Measurements from ENCODE around the gene SCGB1C1. TPM values are rescaled to one million over a fixed set of nuclear protein-coding genes. Genes with fewer than 3 reads are reported as not detected.

SCGB1C1 gene
- total and polyA plus RNA-seq, 9 of the 15 experiments (the other 6 are each of a cell fraction or from before 2014, with no cell fraction given) = not detected

DNA sequence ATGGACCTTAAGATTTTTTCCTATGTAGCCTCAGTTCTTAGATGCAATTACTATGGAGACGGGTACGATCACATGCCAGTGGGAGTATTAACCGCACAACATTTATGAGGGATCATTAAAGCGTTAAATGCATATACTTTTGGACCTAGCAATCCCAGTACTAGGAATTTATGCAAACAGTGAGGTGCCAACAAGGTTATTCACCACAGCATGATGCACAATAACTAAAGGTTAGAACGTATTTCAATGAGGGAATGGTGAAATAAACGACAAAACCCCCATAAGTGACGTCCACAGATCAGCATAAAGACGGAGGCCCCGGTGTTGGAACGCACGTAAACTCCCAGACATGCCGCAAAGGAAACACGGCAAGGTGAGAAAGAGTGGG is 42.7 kb downstream of the SCGB1C1 start (continued):
- TF ChIP-seq, protein P1, sequence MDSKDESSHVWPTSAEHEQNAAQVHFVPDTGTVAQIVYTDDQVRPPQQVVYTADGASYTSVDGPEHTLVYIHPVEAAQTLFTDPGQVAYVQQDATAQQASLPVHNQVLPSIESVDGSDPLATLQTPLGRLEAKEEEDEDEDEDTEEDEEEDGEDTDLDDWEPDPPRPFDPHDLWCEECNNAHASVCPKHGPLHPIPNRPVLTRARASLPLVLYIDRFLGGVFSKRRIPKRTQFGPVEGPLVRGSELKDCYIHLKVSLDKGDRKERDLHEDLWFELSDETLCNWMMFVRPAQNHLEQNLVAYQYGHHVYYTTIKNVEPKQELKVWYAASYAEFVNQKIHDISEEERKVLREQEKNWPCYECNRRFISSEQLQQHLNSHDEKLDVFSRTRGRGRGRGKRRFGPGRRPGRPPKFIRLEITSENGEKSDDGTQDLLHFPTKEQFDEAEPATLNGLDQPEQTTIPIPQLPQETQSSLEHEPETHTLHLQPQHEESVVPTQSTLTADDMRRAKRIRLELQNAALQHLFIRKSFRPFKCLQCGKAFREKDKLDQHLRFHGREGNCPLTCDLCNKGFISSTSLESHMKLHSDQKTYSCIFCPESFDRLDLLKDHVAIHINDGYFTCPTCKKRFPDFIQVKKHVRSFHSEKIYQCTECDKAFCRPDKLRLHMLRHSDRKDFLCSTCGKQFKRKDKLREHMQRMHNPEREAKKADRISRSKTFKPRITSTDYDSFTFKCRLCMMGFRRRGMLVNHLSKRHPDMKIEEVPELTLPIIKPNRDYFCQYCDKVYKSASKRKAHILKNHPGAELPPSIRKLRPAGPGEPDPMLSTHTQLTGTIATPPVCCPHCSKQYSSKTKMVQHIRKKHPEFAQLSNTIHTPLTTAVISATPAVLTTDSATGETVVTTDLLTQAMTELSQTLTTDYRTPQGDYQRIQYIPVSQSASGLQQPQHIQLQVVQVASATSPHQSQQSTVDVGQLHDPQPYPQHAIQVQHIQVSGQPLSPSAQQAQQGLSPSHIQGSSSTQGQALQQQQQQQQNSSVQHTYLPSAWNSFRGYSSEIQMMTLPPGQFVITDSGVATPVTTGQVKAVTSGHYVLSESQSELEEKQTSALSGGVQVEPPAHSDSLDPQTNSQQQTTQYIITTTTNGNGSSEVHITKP (IDR thresholded peaks at IDR 0.05; ENCODE audit: partially characterized antibody) = peak; percentile 46
- TF ChIP-seq HDAC1 (IDR thresholded peaks at IDR 0.05) = 0 out of 4 replicates have a peak, but pooled peaks of 1 of the 2 experiments have one; percentile 60
- TF ChIP-seq, protein P2, sequence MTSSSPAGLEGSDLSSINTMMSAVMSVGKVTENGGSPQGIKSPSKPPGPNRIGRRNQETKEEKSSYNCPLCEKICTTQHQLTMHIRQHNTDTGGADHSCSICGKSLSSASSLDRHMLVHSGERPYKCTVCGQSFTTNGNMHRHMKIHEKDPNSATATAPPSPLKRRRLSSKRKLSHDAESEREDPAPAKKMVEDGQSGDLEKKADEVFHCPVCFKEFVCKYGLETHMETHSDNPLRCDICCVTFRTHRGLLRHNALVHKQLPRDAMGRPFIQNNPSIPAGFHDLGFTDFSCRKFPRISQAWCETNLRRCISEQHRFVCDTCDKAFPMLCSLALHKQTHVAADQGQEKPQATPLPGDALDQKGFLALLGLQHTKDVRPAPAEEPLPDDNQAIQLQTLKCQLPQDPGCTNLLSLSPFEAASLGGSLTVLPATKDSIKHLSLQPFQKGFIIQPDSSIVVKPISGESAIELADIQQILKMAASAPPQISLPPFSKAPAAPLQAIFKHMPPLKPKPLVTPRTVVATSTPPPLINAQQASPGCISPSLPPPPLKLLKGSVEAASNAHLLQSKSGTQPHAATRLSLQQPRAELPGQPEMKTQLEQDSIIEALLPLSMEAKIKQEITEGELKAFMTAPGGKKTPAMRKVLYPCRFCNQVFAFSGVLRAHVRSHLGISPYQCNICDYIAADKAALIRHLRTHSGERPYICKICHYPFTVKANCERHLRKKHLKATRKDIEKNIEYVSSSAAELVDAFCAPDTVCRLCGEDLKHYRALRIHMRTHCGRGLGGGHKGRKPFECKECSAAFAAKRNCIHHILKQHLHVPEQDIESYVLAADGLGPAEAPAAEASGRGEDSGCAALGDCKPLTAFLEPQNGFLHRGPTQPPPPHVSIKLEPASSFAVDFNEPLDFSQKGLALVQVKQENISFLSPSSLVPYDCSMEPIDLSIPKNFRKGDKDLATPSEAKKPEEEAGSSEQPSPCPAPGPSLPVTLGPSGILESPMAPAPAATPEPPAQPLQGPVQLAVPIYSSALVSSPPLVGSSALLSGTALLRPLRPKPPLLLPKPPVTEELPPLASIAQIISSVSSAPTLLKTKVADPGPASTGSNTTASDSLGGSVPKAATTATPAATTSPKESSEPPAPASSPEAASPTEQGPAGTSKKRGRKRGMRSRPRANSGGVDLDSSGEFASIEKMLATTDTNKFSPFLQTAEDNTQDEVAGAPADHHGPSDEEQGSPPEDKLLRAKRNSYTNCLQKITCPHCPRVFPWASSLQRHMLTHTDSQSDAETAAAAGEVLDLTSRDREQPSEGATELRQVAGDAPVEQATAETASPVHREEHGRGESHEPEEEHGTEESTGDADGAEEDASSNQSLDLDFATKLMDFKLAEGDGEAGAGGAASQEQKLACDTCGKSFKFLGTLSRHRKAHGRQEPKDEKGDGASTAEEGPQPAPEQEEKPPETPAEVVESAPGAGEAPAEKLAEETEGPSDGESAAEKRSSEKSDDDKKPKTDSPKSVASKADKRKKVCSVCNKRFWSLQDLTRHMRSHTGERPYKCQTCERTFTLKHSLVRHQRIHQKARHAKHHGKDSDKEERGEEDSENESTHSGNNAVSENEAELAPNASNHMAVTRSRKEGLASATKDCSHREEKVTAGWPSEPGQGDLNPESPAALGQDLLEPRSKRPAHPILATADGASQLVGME (CRISPR knock-in tag; IDR thresholded peaks at IDR 0.05) = no peak
- TF ChIP-seq, protein P3, sequence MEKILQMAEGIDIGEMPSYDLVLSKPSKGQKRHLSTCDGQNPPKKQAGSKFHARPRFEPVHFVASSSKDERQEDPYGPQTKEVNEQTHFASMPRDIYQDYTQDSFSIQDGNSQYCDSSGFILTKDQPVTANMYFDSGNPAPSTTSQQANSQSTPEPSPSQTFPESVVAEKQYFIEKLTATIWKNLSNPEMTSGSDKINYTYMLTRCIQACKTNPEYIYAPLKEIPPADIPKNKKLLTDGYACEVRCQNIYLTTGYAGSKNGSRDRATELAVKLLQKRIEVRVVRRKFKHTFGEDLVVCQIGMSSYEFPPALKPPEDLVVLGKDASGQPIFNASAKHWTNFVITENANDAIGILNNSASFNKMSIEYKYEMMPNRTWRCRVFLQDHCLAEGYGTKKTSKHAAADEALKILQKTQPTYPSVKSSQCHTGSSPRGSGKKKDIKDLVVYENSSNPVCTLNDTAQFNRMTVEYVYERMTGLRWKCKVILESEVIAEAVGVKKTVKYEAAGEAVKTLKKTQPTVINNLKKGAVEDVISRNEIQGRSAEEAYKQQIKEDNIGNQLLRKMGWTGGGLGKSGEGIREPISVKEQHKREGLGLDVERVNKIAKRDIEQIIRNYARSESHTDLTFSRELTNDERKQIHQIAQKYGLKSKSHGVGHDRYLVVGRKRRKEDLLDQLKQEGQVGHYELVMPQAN (IDR thresholded peaks at IDR 0.05; ENCODE audit: borderline replicate concordance) = 0 out of 2 replicates have a peak, but pooled peaks have one; percentile 46
- TF ChIP-seq SP1 (CRISPR knock-in tag; IDR thresholded peaks at IDR 0.05) = no peak
- no peak for TF ChIP-seq ZNF764 (CRISPR knock-in tag; IDR thresholded peaks at IDR 0.05; ENCODE audit: low read depth)
- TF ChIP-seq, protein P4, sequence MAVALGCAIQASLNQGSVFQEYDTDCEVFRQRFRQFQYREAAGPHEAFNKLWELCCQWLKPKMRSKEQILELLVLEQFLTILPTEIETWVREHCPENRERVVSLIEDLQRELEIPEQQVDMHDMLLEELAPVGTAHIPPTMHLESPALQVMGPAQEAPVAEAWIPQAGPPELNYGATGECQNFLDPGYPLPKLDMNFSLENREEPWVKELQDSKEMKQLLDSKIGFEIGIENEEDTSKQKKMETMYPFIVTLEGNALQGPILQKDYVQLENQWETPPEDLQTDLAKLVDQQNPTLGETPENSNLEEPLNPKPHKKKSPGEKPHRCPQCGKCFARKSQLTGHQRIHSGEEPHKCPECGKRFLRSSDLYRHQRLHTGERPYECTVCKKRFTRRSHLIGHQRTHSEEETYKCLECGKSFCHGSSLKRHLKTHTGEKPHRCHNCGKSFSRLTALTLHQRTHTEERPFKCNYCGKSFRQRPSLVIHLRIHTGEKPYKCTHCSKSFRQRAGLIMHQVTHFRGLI (CRISPR knock-in tag; IDR thresholded peaks at IDR 0.05) = no peak
- TF ChIP-seq, protein P5, sequence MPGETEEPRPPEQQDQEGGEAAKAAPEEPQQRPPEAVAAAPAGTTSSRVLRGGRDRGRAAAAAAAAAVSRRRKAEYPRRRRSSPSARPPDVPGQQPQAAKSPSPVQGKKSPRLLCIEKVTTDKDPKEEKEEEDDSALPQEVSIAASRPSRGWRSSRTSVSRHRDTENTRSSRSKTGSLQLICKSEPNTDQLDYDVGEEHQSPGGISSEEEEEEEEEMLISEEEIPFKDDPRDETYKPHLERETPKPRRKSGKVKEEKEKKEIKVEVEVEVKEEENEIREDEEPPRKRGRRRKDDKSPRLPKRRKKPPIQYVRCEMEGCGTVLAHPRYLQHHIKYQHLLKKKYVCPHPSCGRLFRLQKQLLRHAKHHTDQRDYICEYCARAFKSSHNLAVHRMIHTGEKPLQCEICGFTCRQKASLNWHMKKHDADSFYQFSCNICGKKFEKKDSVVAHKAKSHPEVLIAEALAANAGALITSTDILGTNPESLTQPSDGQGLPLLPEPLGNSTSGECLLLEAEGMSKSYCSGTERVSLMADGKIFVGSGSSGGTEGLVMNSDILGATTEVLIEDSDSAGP (CRISPR knock-in tag; IDR thresholded peaks at IDR 0.05) = no peak
- no peak for TF ChIP-seq SRSF9 (IDR thresholded peaks at IDR 0.05; ENCODE audit: borderline replicate concordance, low read depth, low read length)
- TF ChIP-seq RUNX1 (IDR thresholded peaks at IDR 0.05; ENCODE audit: low read depth) = no peak
- TF ChIP-seq SMARCA4 (IDR thresholded peaks at IDR 0.05) = 0 out of 2 replicates have a peak, but pooled peaks have one; percentile 24
- no peak for TF ChIP-seq SUPT5H (IDR thresholded peaks at IDR 0.05)
- no peak for TF ChIP-seq SMARCA5 (IDR thresholded peaks at IDR 0.05)
- TF ChIP-seq U2AF2 (optimal IDR thresholded peaks at IDR 0.05; ENCODE audit: low read depth, low read length) = no peak

Measured in K562 (cell line).